NCI-H128 (cell line): Measurements from ENCODE around the gene PITPNM2.
"Not testable (repeated sequence)": the region's sequence is repeated elsewhere in the genome, so short reads cannot be mapped to it uniquely, and the experiment has no call there.

Source experiments
- DNase-seq: peaks from one replicate; lab custom pipeline; 2025; ENCODE audit not compliant: unreplicated experiment; lab: John Stamatoyannopoulos, UW

Gene PITPNM2

GRCh38 chr12:123121670-123122069, 29.2 kb downstream of the PITPNM2 start:
- DNase-seq, result no peak

- no peak for DNase-seq
These were observed 30.3 kb downstream of the PITPNM2 start for GRCh38 chr12:123120452-123121166.

DNA sequence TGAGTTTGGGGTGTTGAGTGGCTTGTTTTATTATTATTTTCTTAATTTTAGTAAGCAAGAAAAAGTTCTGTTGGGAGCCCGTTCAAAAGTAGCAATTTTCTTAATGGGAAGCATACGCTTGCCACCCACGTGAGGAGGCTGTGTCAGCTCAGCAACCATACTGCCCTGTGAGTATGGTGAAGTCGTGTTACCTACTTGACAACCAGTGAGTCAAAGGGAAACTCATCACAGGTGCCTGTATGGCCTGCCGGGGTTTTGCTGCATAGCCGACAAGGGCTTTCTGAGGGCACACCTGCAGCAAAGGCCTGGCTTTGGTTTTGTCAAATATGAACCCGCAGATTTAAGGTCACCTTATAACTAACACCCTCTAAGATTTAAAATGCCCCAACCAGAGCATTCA, 31.1 kb downstream of the PITPNM2 start:
- no peak for DNase-seq

DNA sequence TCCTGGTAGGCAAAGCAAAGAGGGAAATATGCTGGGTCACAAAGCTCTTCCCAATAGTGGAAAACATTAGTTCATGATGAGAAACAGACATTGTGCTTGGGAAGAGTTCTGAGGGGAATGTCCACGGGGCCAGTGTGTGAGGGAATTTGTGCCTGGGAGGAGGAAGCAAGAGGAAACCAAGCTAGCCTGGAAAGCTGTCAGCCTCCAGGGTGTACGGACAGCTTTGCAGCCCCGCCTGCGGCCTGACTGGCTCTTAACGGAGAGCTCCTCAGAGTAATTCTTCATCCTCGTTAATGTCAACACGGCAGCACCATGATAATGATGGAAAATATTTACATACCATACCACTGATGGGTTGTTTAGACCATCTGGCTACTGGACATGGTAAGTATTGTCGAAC, 32.4 kb downstream of the PITPNM2 start:
- DNase-seq, result no peak

GRCh38 chr12:123115409-123116121, 35.3 kb downstream of the PITPNM2 start:
- DNase-seq, result no peak

DNA sequence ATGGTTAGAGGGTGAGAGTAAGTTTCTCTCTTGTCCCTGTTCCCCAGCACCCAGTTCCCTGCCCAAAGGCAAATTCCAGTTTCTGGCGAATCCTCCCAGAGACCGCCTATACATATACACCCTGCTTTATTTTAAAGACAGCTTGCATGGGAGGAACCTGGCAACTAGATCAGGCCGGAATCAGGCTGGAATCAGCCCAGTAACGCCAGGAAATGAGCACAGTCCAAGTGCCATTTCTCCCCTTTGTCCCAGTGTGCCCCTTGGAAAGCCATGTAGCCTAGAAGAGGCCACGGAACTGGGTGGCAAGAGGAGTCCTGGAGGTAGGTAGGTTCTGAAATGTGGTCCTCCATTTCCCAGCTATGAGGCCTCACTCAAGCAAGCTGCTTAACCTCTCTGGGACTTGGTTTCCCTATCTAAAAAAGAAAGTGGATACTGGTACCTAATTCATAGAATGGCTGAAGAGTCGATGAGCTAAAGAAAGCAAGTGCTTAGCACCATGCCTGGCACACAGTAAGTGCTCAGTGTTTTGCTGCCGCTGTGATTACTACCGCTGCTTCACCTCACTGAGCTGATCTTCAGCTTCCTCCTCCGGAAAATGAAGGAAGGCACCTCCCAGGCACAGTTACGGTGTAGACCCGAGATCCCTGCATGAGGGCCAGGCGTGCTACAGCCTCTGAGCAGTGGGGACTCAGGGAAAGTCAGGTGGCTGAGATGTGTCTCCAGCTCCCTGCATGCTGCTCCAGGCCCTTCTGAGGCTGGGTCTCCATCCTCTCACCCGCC, 36.4 kb downstream of the PITPNM2 start:
- no peak for DNase-seq

DNA sequence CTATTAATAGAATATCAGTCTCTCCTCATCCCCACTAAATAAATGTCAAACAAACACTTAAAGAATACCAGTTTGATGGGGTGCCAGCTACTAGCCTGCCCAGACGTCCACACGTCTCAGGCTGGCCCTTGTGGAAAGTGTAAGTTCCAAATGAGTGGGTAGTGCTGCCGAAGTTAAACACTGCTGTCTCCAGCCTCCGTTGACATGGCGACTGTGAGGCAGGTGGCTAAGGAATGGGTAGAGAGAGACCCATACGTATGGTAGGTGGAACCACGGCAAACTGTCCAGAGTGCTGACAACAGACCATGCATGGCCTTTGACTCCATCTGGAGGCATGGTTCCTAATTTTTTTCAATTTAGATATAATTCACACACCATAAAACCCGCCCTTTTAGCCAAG, 37.9 kb downstream of the PITPNM2 start:
- no peak for DNase-seq

- DNase-seq, result no peak
These were observed 39.3 kb downstream of the PITPNM2 start for GRCh38 chr12:123111498-123112165.

- no peak for DNase-seq
These were observed 41.5 kb downstream of the PITPNM2 start for GRCh38 chr12:123109319-123109772.

DNA sequence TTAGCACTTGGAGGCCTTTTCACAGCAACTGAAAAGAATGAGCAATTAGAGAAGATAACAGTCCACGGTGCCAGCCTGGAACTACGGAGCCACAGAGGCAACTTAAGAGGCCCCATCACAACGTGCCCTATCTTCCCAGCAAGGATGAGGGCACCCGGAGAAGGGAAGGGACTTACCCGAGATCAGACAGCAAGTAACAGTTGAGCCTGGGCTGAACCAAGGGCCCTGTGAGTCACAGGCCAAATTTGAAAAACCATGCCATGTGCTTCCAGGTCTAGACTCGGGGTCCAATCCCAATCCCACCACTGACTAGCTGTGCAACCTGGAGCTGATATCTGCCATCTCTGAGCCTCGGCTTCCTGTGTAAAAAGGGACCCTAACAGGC, 42.2 kb downstream of the PITPNM2 start:
- DNase-seq, result no peak

DNA sequence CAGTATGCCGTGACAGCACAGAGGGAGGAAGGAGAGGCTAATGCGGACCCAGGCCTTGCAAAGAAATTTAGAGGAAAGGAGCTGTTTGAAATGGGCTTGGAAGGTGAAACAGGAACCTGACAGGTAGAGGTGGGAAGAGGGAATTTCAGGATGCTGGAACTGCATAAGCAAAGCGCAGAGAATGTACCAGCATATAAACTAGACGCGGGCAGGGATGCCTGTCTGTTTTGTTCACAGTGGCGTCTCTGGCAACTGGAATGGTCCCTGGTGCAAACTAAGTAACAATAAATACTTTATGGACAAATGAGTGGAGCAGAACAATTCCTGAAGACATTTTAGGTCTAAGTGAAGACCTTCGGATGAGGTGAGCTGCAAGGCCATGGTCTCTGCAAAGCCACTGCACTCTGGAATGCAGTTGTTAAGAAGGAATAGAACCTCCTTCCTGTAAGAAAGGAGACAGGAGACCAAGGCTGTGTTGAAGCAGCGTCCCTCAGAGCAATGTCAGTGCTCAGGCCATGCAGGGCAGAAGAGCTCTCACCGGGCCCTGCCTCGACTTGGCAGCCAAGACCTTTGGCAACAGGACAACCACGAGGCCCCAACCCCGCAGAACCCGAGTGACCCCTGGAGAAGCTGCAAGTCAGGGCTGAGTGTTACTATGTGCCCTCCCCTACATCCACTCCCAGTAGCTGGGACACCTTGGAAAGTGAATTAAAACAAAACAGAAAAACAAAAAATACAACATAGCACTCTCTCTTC, 42.8 kb downstream of the PITPNM2 start:
- DNase-seq, result no peak

- DNase-seq, result no peak
These were observed 44.1 kb downstream of the PITPNM2 start for GRCh38 chr12:123106640-123107359.

DNA sequence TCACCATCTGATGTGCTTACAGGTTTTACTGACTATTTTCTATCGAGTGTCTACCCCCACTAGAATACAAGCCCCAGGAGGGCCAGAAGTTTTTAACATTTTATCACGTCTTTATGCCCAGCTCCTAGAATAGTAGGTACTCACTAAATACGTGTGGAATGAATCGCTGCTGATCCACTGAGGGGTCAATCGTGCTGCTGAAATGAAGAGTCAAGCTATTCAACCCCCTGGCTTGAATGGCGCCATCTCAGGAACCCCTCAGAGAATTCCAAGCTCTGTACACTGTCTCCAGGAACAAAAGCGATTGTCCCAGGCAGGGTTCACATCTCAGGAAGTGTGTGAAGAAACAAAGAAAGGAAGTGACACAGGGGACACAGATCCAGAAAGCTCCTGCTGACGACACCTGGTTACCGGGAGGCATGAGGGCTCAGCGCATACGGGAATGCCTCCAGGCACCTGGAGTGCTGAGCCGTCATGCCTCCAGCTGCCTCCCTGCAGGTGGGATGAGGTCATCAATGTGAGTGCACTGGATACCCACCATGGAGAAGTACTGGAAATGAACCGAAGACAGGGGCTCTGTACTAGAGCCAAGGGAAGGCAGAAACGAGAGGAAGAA, 45.6 kb downstream of the PITPNM2 start:
- DNase-seq, result no peak

DNA sequence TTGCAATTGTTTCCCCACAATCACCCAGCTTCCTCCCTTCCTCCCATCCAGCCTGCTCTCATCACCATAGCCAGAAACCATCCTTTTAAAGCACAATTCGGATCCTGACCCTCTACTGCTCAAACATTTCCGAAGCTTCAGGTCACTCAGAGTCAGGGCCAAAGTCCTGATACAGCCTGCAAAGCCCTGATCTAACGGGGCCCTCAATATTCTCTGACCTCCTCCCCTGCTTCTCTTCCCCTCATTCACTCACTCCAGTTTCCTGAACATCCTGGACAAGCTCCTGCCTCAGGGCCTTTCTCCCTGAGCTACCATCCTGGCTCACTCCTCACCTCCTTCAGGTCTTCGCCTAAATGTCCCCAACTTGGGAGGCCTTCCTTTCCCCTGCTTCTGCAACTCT, 46.1 kb downstream of the PITPNM2 start:
- DNase-seq, result no peak

- not testable (repeated sequence) for DNase-seq
These were observed 46.8 kb downstream of the PITPNM2 start for GRCh38 chr12:123104094-123104493.

DNA sequence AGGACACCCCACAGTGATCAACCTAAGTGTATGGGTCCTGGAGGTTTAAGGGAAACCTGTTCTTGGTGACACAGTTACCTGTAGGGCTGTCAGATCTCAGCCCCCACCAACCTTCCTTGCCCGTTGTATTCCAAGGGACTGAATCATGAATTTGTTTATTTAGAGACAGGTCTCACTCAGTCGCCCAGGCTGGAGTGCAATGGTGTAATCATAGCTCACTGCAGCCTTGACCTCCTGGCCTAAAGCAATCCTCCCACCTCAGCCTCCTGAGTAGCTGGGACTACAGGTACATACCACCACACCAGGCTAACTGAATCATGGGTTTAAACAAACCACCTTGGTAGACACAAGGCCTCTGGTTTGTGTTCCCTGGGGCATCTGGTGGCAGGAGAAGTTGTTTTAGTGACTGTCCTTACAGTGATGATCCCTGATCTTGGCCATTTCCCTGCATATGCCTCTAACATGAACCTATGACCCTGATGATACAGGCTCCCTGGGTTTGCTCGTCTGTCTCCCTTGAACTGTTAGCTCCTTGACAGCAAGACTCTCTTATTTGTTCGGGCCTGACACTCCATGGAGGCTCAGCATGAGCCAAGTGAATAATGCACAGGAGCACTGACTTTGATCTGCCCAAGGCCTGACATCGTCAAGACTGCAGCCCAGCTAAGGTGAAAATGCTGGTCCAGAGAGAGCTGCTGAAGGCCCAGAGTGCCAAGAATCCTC, 47.9 kb downstream of the PITPNM2 start:
- no peak for DNase-seq

DNA sequence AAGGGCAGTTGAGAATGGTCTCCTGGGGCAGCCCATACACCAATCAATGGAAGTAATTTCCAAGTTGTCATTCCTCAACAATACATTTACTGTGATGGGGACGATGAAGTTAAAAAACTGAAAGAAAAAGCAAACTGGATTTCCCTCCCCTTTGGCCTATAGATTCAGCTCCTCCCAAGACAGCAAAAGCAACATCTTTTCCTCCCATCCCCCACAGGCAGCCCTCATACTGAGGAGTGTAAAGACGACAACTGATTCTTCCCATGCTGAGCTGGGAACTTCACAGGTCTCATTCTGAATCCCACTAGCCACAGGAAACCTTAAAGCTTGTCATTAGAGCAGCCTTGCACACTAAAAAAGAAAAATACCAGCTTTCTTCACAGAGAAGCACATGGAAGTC, 48.5 kb downstream of the PITPNM2 start:
- DNase-seq, result no peak

GRCh38 chr12:123101526-123101925, 49.4 kb downstream of the PITPNM2 start:
- DNase-seq, result no peak
